HG02970 (cell line): ENCODE results near the gene QTRT2.

Source experiments
- ATAC-seq: cut with Tn5 transposase; IDR thresholded peaks from one replicate; pipeline ENCODE4 v1.9.1; 2021; ENCODE audit warnings: mild to moderate bottlenecking, moderate library complexity, moderate number of reproducible peaks; ENCODE audit not compliant: unreplicated experiment, low FRiP score

QTRT2 gene

DNA sequence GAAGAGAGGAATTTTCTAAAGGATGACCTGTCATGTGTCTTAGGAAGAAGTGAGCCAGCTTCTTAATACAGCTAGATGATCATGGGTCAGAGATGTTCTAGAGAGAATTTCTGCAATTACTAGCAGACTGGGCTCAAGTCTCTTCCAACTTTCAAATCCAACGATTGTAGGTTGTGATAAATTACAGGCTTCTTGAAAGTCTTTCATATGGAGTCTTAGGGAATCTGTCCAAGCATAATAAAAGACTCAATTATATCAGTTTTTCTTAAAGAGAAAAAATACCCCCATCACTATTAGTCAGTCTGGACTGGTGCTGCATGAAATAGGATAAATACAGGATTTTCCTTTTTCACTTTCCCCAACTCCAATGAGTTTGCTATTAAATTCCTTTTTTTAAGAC, 63.2 kb downstream of the QTRT2 start:
- ATAC-seq: no peak

DNA sequence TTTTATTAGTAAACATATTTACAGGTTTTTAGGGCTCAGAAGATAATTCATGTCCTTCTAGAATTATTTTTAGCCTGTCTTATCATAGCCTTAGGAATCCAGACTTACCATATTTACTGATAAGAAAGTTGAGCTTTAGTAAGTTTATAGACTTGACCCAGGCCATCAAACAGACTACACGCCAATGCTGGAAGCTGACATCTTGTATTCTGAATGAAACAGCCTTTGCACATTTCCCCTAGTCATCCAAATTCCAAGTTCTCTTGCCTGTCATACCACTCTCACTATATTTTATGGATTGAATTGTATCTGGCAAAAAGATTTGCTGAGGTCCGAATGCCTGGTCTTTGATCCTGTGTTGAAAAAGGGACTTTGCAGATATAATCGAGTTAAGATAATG, 63.7 kb downstream of the QTRT2 start:
- ATAC-seq: no peak

DNA sequence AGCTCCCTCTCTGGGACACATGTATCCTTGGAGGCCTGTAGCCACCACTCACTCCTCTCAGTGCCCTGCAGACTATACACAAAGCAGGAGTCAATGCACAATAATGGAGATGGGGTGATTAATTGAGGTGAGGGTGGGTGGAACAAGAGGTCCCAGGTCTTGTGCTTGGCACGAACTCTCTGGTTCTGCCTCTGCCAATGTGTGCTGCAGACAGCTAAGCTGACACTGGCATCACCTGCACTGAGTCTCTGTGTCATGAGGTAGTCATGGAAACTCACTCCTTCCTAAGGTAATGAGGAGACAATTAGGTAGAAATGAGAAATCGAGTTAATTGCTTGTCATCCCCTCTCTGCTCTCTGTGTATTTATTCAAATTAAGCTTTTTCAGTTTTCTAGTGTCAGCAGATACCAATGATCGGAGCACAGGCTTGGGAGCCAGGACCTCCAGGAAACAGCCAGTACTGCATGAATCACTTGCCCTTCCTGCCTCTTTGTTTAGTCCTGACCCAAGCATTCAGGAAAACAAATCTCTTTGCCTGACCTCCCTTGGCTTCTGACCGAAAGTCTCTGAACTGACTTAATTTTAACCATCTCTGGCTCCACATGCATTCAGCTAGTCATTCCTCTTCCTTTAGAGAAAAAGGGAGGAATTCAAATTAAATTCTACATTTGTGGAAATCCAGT, 65.6 kb downstream of the QTRT2 start:
- no peak for ATAC-seq

DNA sequence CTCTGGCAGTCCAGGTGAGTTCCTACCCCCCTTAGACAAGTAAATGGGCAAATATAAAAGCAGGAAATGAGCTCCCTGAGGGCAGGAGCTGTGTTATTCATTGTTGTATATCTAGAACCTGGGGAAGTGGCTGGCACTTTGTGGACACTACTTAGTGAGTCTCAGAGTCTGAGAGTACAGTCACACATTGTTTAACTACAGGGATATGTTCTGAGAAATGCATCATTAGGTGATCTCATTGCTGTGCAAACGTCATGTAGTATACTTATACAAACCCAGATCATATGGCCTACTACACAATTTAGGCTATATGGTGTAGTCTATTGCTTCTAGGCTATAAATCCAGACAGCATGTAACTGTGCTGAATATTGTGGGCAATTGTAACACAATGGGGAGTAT, 69.9 kb downstream of the QTRT2 start:
- ATAC-seq: no peak

DNA sequence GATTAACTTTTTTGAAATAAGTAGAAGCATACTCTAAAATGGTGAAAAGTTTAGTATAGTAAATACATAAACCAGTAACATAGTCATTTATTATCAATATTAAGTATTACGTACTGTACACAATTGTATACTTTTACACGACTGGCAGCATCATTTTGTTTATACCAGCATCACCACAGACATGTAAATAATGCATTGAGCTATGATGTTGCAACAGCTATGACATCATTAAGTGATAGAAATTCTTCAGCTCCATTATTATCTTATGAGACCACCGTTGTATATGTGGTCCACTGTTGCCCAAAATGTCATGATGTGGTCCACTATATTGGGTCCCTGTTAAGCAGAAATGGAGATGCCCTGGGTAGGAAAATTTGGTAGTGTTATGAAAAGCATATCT, 71.0 kb downstream of the QTRT2 start:
- ATAC-seq: no peak

DNA sequence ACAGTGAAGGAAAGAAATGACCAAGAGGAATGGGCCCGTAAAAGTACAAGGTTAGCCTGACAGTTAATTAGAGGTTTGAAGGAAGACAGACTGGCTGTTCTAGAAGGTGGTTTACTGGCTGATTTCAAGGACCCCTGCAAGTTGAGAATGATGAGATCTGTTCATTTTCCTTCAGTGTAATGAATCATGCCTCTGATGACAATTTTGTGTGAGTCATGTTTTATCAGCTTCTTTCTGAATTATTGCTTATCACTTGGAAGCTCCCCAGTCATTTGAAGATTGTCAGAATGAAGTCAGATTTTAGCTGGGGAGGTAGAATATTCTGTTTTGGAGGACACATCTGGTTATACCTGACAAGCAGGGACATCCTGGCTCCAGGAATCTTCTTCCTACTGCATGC, 71.7 kb downstream of the QTRT2 start:
- ATAC-seq: no peak

DNA sequence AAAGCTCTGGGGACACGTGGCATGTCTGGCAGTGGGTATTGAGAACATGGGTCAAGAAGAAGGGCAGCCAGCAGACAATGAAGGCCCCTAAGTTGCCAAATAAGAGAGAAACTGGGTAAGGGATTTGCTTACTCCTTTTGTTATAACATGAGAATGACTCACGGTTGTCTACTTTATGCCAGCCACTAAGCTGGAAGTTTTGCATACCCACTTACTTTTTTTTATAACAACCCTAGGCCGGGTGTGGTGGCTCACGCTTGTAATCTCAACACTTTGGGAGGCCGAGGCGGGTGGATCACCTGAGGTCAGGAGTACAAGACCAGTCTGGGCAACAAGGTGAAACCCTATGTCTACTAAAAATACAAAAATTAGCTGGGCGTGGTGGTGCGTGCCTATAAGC, 72.3 kb downstream of the QTRT2 start:
- no peak for ATAC-seq

DNA sequence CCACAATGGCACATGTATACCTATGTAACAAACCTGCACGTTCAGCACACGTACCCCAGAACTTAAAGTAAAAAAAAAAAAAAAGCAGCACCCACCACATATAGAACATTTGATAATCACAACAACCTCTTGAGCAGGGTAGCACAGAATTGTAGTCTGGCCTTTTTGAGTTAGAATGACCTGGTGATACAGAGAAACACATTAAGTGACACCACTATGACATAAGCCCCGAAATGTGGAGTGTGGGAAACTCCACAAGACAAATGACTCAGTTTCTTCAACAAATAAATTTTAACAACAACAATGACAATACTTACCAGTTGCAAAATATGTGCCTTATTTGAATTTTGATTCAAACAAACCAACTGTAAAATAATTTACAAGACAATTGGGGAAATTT, 76.0 kb downstream of the QTRT2 start:
- no peak for ATAC-seq

DNA sequence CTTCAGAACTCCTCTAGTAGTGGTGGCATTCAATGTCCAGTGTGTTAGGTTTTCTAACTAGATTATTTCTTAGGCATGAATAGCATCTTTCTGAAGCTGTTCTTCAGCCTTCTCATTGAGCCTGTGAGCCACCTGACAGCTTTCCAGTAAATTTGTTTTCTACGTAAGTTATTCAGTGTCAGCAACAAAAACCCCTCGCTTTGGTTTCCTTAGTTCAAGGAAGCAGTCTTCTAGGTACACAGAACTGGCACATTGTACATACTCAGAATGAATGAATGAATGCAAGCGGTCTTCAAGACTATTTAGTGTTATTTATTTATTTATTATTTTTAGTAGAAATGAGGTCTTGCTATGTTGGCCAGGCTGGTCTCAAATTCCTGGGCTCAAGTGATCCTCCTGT, 77.4 kb downstream of the QTRT2 start:
- no peak for ATAC-seq
